Measurements from ENCODE around the gene HHIPL2. TPM values are rescaled to one million over a fixed set of nuclear protein-coding genes. Genes with fewer than 3 reads are reported as not detected.

HHIPL2 gene
- total and polyA plus RNA-seq, 7 donors, result 0.04 TPM; not detected in 5

DNA sequence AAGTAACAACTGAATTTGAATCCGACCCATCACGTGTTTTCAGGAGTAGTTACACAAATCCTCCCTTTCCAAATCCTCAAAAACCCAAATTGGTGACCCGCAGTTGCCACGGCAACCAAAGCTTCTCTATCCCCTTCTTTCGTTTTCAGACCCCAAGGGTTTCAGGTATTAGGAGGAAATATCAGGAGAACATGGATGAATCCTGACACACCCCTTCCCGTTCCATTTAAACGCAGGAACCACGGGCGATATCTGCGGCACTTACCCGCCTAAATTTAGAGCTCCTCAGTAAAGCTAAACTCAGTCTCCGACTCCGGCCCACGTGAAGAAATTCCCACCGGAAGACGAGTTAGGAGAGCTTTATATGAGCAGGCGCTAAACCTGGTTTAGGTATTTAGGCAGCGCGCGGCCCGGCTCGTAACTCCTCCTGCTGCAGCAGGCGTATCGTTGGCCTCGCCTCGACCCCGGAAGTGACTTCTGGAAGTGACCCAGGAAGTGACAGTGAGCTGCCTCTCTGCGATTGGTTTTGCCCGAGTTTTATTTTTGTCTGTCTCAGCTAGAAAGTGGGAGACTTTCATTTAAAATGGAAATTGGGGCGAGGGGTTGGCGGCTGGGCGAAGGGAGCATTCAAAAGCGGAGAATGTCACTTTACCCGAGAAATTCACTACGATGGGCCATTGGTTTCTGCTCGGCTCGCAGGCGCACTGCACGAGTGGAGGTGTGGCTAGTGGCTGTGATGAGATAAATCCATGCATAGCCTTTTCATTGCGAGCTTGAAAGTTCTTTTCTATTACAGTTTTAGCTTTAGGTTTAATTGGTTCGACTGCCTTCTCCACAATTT, 41.8 kb upstream of the HHIPL2 start, which contains the start of gene TAF1A:
Gene TAF1A (minus strand): TSS at position 472 of the 841 bp plus-strand sequence.
- 0% methylated on average over 41 of the region's 41 CpGs for WGBS, 3 donors
- peak; percentile 96 to 100 (median 98) for ATAC-seq
- TF ChIP-seq, protein P1, sequence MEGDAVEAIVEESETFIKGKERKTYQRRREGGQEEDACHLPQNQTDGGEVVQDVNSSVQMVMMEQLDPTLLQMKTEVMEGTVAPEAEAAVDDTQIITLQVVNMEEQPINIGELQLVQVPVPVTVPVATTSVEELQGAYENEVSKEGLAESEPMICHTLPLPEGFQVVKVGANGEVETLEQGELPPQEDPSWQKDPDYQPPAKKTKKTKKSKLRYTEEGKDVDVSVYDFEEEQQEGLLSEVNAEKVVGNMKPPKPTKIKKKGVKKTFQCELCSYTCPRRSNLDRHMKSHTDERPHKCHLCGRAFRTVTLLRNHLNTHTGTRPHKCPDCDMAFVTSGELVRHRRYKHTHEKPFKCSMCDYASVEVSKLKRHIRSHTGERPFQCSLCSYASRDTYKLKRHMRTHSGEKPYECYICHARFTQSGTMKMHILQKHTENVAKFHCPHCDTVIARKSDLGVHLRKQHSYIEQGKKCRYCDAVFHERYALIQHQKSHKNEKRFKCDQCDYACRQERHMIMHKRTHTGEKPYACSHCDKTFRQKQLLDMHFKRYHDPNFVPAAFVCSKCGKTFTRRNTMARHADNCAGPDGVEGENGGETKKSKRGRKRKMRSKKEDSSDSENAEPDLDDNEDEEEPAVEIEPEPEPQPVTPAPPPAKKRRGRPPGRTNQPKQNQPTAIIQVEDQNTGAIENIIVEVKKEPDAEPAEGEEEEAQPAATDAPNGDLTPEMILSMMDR (IDR thresholded peaks at IDR 0.05), result no peak

DNA sequence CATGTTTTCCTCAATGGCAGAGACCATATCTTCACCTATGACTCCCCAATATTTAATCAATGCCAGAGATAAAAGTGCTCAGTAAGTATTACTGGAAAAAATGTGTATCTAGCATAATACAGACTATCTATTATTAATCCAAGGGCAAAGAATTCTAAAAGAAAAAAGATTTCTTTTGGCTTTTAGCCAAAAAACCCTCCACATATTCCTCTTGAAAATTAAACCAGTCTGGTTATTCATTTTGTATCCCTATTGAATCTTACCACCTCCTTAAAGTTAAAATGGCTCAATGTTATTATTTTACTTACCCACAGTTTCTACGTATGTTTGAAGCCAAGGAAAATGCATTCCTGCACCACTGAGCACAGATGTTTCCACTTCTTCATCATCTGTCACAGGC, 40.2 kb upstream of the HHIPL2 start:
- no peak overlapping the region for H3K27ac ChIP-seq
- no peaks in the 10 kb centered on the region for H3K27me3 ChIP-seq (ENCODE audit: insufficient read depth in 3 of 3, low read length in 2 of 3)
- WGBS, 3 donors, result 77 to 84% (median 83%) methylated on average over 1 of the region's 1 CpG
- H3K36me3 ChIP-seq (ENCODE audit: insufficient read depth in 1 of 2, low read depth in 1 of 2), result peaks cover 0 to 31% of the 10 kb centered on the region in 2 donors
- H3K9me3 ChIP-seq, result no peaks in the 10 kb centered on the region
- H3K4me1 ChIP-seq, result peaks cover 18% of the 10 kb centered on the region
- no peak for ATAC-seq
- DNase-seq, result no peak
- H3K4me3 ChIP-seq, result peak overlapping the region; percentile 90
- TF ChIP-seq, protein P1 (IDR thresholded peaks at IDR 0.05), result no peak
- intact Hi-C loops (cut with DNase I), result no loop called here

More for the DNA sequence above, 41.8 kb upstream of the HHIPL2 start, which contains the start of gene TAF1A:
- Histone ChIP-seq H3K27ac (peak within 1 kb of the TSS; percentile 89), H3K4me1 (peaks cover 18% of the 10 kb centered on the region), H3K36me3 (ENCODE audit: insufficient read depth in 1 of 2, low read depth in 1 of 2) (peaks cover 0 to 22% of the 10 kb centered on the region in 2 donors), H3K9me3 (no peaks in the 10 kb centered on the region), H3K4me3 (peak within 1 kb of the TSS; percentile 90), H3K27me3 (ENCODE audit: insufficient read depth in 3 of 3, low read length in 2 of 3) (no peaks in the 10 kb centered on the region)
- intact Hi-C loops (cut with DNase I), result no loop called here
- DNase-seq, result peak; percentile 87 to 92

DNA sequence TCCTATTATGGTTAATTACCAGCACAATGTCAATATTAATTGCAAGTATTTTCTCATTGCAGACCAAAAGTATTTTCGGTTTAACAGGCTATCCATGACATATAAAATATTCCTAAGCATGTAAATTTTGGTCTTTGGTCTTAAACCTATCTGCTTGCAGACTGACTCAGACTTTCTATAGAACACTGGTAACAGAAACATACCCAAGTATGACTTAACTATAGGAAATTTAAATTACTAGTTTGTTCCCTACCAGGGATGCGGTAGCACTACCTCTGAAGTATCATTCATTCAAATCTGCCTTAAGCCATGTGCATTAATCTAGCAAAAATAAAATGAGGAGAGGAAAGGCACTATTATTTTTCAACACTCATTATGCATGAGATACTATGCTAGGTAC, 38.9 kb upstream of the HHIPL2 start:
- H3K4me1 ChIP-seq, result peaks cover 18% of the 10 kb centered on the region
- DNase-seq (no peak), ATAC-seq (no peak)
- H3K9me3 ChIP-seq, result no peaks in the 10 kb centered on the region
- intact Hi-C loops (cut with DNase I), result no loop called here
- H3K36me3 ChIP-seq (ENCODE audit: insufficient read depth in 1 of 2, low read depth in 1 of 2), result peaks cover 0 to 43% of the 10 kb centered on the region in 2 donors
- WGBS, 3 donors, result 95 to 99% (median 97%) methylated on average over 2 of the region's 2 CpGs
- TF ChIP-seq, protein P1 (IDR thresholded peaks at IDR 0.05), result no peak
- no peak overlapping the region for H3K27ac ChIP-seq
- no peak overlapping the region for H3K4me3 ChIP-seq
- H3K27me3 ChIP-seq (ENCODE audit: insufficient read depth in 3 of 3, low read length in 2 of 3), result no peaks in the 10 kb centered on the region

GRCh38 chr1:222583079-222583478, 35.2 kb upstream of the HHIPL2 start:
- ATAC-seq (no peak), DNase-seq (no peak)
- WGBS, 3 donors, result 79 to 87% (median 82%) methylated on average over 5 of the region's 5 CpGs
- no peak overlapping the region for H3K4me3 ChIP-seq
- H3K4me1 ChIP-seq, result no peaks in the 10 kb centered on the region
- no peaks in the 10 kb centered on the region for H3K27me3 ChIP-seq (ENCODE audit: insufficient read depth in 3 of 3, low read length in 2 of 3)
- H3K36me3 ChIP-seq (ENCODE audit: insufficient read depth in 1 of 2, low read depth in 1 of 2), result peaks cover 0 to 52% of the 10 kb centered on the region in 2 donors
- H3K27ac ChIP-seq, result no peak overlapping the region
- intact Hi-C loops (cut with DNase I), result no loop called here
- no peaks in the 10 kb centered on the region for H3K9me3 ChIP-seq
- TF ChIP-seq, protein P1 (IDR thresholded peaks at IDR 0.05), result no peak

All from psoas muscle (tissue), 8 donors.